Adrenal gland (tissue), 12 donors: ENCODE data around the gene DNHD1. TPM values are rescaled to one million over a fixed set of nuclear protein-coding genes. Genes with fewer than 3 reads are reported as not detected.

Source experiments
- DNase-seq, 7 donors: peaks; one replicate each; pipeline ENCODE4 v3.0.0-alpha.2; 2019 to 2020
- H3K27ac ChIP-seq, 5 donors: fragments of 200-600 bp; sonication (generic) in 4 of 5; 1 replicate in 3 of 5; 2 replicates in 2 of 5; pipeline versions ENCODE4 v1.5.1 to v1.8.0; 2016 to 2020; ENCODE audit warnings: mild to moderate bottlenecking in 1 of 5
- H3K27me3 ChIP-seq: fragments of 200-600 bp; 2 replicates; pipeline ENCODE4 v1.8.0; 2021
- H3K36me3 ChIP-seq, 2 donors: fragments of 200-600 bp; replicated peaks in 1 of 2; 1 replicate in 1 of 2; 2 replicates in 1 of 2; pipeline versions ENCODE4 v1.5.1 to v1.8.0; 2018 to 2022
- H3K4me1 ChIP-seq, 2 donors: fragments of 200-600 bp; replicated peaks in 1 of 2; 1 replicate in 1 of 2; 2 replicates in 1 of 2; pipeline versions ENCODE4 v1.5.1 to v1.8.0; 2018 to 2021
- H3K4me3 ChIP-seq, 4 donors: fragments of 200-600 bp; sonication (generic) in 3 of 4; one replicate each; pipeline ENCODE4 v1.5.1; 2016 to 2018
- H3K9me3 ChIP-seq, 3 donors: fragments of 200-600 bp; sonication (generic) in 1 of 3; replicated peaks in 1 of 3; 1 replicate in 2 of 3; 2 replicates in 1 of 3; pipeline versions ENCODE4 v1.5.1 to v1.8.0; 2016 to 2021
- CTCF ChIP-seq, 6 experiments: fragments of 450-650 bp in 4 of 6; fragments of 200-600 bp in 2 of 6; sonication (generic) in 1 of 6; IDR thresholded peaks; 1 replicate in 5 of 6; 2 replicates in 1 of 6; pipeline versions ENCODE4 v1.5.1 to v1.8.0; 2016 to 2021; ENCODE audit warnings: antibody characterized with exemption in 6 of 6, mild to moderate bottlenecking in 2 of 6, moderate library complexity in 1 of 6
- POLR2A ChIP-seq, 2 donors: fragments of 450-650 bp; IDR thresholded peaks; one replicate each; pipeline ENCODE4 v1.6.1; 2017; ENCODE audit warnings: antibody characterized with exemption in 2 of 2, mild to moderate bottlenecking in 2 of 2, moderate library complexity in 1 of 2
- WGBS, 4 donors: extraction: QIAGEN DNeasy Blood & Tissue Kit in 2 of 4; methylation state at CpG; one replicate each; pipeline versions ENCODE4 v1.1.5 to v1.1.7; 2013 to 2017; 5-methylcytosine and 5-hydroxymethylcytosine counted together
- intact Hi-C, 2 donors: fragments of 100-400 bp; cut with DNase I; formaldehyde crosslinking; loops; one replicate each; pipeline versions ENCODE4 v1.14.1 to v1.15.0; 2022 to 2023
- polyA plus RNA-seq, 3 donors: library from polyadenylated mRNA; stranded (reverse); fragments of 200-250 nt in 2 of 3; fragments of 350-450 nt in 1 of 3; fragmentation: Illumina TruSeq in 1 of 3; extraction: RNeasy Lipid Tissue Mini Kit (QIAGEN cat#74804) in 1 of 3; gene quantifications; one replicate each; pipeline ENCODE4 v1.2.3, GENCODE V29; 2013 to 2014
- total RNA-seq, 9 donors: library from RNA; depleted of rRNA in 4 of 9; stranded (reverse); fragments of >200 nt in 4 of 9; fragments of 120-200 nt in 1 of 9; fragmentation: NEBNext Ultra II Directional in 1 of 9; extraction: Animal tissue kit (Norgen Biotek cat#: 25700) in 1 of 9; gene quantifications; one replicate each; pipeline versions ENCODE4 v1.1.0 to v1.2.4, GENCODE V29; 2013 to 2023
- donor health status: healthy with polysubstance abuse.
- donor health status: Bipolar disorder and iron deficiency.
- donor health status: DM: yes; HTN: yes; CAD: no.
- donor health status: DM: no; HTN: no; CAD: no.
- donor health status: DM: no; HTN: no; CAD: no.
- donor health status: DM: yes; HTN: yes; CAD: no.

DNHD1 gene
- total and polyA plus RNA-seq, 12 donors: 3.9 to 27.1 (median 9.9) TPM

GRCh38 chr11:6553634-6554033 is 56.6 kb downstream of the DNHD1 start:
- Histone ChIP-seq H3K27ac (no peak overlapping the region), H3K4me3 (no peak overlapping the region), H3K27me3 (no peaks in the 10 kb centered on the region), H3K9me3 (no peaks in the 10 kb centered on the region), H3K4me1 (no peaks in the 10 kb centered on the region), H3K36me3 (no peaks in the 10 kb centered on the region)
- DNase-seq: no peak
- TF ChIP-seq POLR2A (IDR thresholded peaks at IDR 0.05) (no peak), CTCF (IDR thresholded peaks at IDR 0.05) (no peak)
- intact Hi-C loops: no loop called here

- intact Hi-C loops: no loop called here
- WGBS, 4 donors: 93 to 96% (median 94%) methylated on average over 5 of the region's 5 CpGs
Observed at GRCh38 chr11:6554828-6555706, 58.0 kb downstream of the DNHD1 start.

GRCh38 chr11:6556139-6556949 is 59.3 kb downstream of the DNHD1 start:
- 85 to 97% (median 94%) methylated on average over 11 of the region's 11 CpGs for WGBS, 4 donors
- no peaks in the 10 kb centered on the region for H3K36me3 ChIP-seq
- no peaks in the 10 kb centered on the region for H3K9me3 ChIP-seq
- TF ChIP-seq CTCF (IDR thresholded peaks at IDR 0.05) (no peak), POLR2A (IDR thresholded peaks at IDR 0.05) (no peak)
- H3K27me3 ChIP-seq: no peaks in the 10 kb centered on the region
- DNase-seq: no peak
- intact Hi-C loops: no loop called here
- H3K4me3 ChIP-seq: no peak overlapping the region
- H3K4me1 ChIP-seq: no peaks in the 10 kb centered on the region
- no peak overlapping the region for H3K27ac ChIP-seq

More at GRCh38 chr11:6554828-6555706, 58.0 kb downstream of the DNHD1 start:
- Histone ChIP-seq H3K4me3 (no peak overlapping the region), H3K4me1 (no peaks in the 10 kb centered on the region), H3K36me3 (no peaks in the 10 kb centered on the region), H3K9me3 (no peaks in the 10 kb centered on the region), H3K27ac (no peak overlapping the region), H3K27me3 (no peaks in the 10 kb centered on the region)
- no peak for DNase-seq
- no peak for TF ChIP-seq POLR2A (IDR thresholded peaks at IDR 0.05)
- TF ChIP-seq CTCF (IDR thresholded peaks at IDR 0.05): no peak

- no peak overlapping the region for H3K4me3 ChIP-seq
- H3K27ac ChIP-seq: no peak overlapping the region
- no peaks in the 10 kb centered on the region for H3K36me3 ChIP-seq
- H3K4me1 ChIP-seq: no peaks in the 10 kb centered on the region
- intact Hi-C loops: no loop called here
- no peak for DNase-seq
- TF ChIP-seq CTCF (IDR thresholded peaks at IDR 0.05): no peak
- TF ChIP-seq POLR2A (IDR thresholded peaks at IDR 0.05): no peak
- no peaks in the 10 kb centered on the region for H3K9me3 ChIP-seq
- 85 to 95% (median 93%) methylated on average over 5 to 11 of the region's 11 CpGs for WGBS, 4 donors
- H3K27me3 ChIP-seq: no peaks in the 10 kb centered on the region
Observed at GRCh38 chr11:6557063-6557462, 60.0 kb downstream of the DNHD1 start.
